HepG2 (cell line): ENCODE data around the gene WDR7. TPM values are rescaled to one million over a fixed set of nuclear protein-coding genes. Genes with fewer than 3 reads are reported as not detected.

Experiments
- ATAC-seq: fragments of 200-7000 bp; cut with Tn5 transposase; 3 replicates; pipeline ENCODE4 v1.9.1; 2020; ENCODE audit warnings: mild to moderate bottlenecking, moderate library complexity
- BruUV-seq: library from RNA; stranded (reverse); fragments of 400-500 nt; replicated peaks from 2 replicates; lab custom pipeline; 2021; lab: Mats Ljungman, UMichigan
- CTCF ChIA-PET: fragments of 300-600 bp; formaldehyde crosslinking; extraction: SDS; loops from one replicate; lab custom pipeline; 2021; ENCODE audit warnings: low total read pairs, inconsistent platforms, low intra/inter-chr PET ratio; lab: Yijun Ruan, JAX
- POLR2A ChIA-PET: fragments of 350-600 bp; sonication (Branson Sonifier 250); formaldehyde crosslinking; loops from one replicate; lab custom pipeline; 2020; ENCODE audit warnings: antibody characterized with exemption, inconsistent platforms; lab: Yijun Ruan, JAX
- DNase-seq: peaks from one replicate; pipeline ENCODE4 v3.0.0-alpha.2; 2015; ENCODE audit warnings: low spot score
- FAIRE-seq: peaks from 3 replicates; lab custom pipeline; 2011; peaks lifted over from hg19 to GRCh38; lab: Jason Lieb, UNC
- H2AFZ ChIP-seq: one replicate; pipeline ENCODE4 v1.6.1; 2011; ENCODE audit warnings: low read length, inconsistent platforms
- H3K27ac ChIP-seq: fragments of 300-600 bp; 3 replicates; pipeline ENCODE4 v1.8.0; 2011; ENCODE audit warnings: mixed run types, mild to moderate bottlenecking, mixed read lengths, low read length, inconsistent platforms; ENCODE audit not compliant: insufficient read depth; ENCODE audit errors: extremely low read length
- H3K27me3 ChIP-seq, 2 experiments: fragments of 200-600 bp in 1 of 2; 2 replicates in 1 of 2; 3 replicates in 1 of 2; pipeline versions ENCODE4 v1.6.0 to v1.8.0; 2011; ENCODE audit warnings: low read length in 2 of 2, mild to moderate bottlenecking in 2 of 2, moderate library complexity in 2 of 2, inconsistent platforms in 1 of 2; ENCODE audit not compliant: insufficient read depth in 2 of 2, control insufficient read depth in 1 of 2
- H3K36me3 ChIP-seq, 2 experiments: fragments of 200-600 bp in 1 of 2; replicated peaks in 1 of 2; 2 replicates in 1 of 2; 3 replicates in 1 of 2; pipeline versions ENCODE4 v1.5.1 to v1.8.0; 2011; ENCODE audit warnings: low read length in 2 of 2, inconsistent platforms in 1 of 2; ENCODE audit not compliant: insufficient read depth in 2 of 2, control insufficient read depth in 1 of 2
- H3K4me1 ChIP-seq: 2 replicates; pipeline ENCODE4 v1.5.1; 2012; ENCODE audit warnings: low read length, inconsistent platforms; ENCODE audit not compliant: insufficient read depth
- H3K4me2 ChIP-seq: 2 replicates; pipeline ENCODE4 v1.6.0; 2011; ENCODE audit warnings: low read depth, low read length, inconsistent platforms
- H3K4me3 ChIP-seq, 3 experiments: fragments of 200-600 bp in 1 of 3; sonication (generic), shearing (Covaris generic) in 1 of 3; replicated peaks in 1 of 3; 2 replicates each; pipeline ENCODE4 v1.5.1; 2011 to 2016; ENCODE audit warnings: low read length in 3 of 3, inconsistent platforms in 2 of 3, low read depth in 2 of 3, mild to moderate bottlenecking in 2 of 3, control low read depth in 1 of 3, mixed read lengths in 1 of 3; ENCODE audit not compliant: insufficient read depth in 1 of 3
- H3K79me2 ChIP-seq: one replicate; pipeline ENCODE4 v1.6.1; 2011; ENCODE audit warnings: low read length, inconsistent platforms; ENCODE audit not compliant: insufficient read depth
- H3K9ac ChIP-seq: 2 replicates; pipeline ENCODE4 v1.6.0; 2011; ENCODE audit warnings: mild to moderate bottlenecking, low read depth, low read length, inconsistent platforms; ENCODE audit not compliant: insufficient read depth
- H3K9me3 ChIP-seq: 2 replicates; pipeline ENCODE4 v1.5.1; 2012; ENCODE audit warnings: mild to moderate bottlenecking, low read length
- H4K20me1 ChIP-seq: 2 replicates; pipeline ENCODE4 v1.6.0; 2011; ENCODE audit warnings: inconsistent platforms, mild to moderate bottlenecking, low read length, moderate library complexity; ENCODE audit not compliant: insufficient read depth
- ATF7 ChIP-seq, 2 experiments: fragments of 450-650 bp in 1 of 2; sonication (generic) in 1 of 2; formaldehyde crosslinking in 1 of 2; IDR thresholded peaks; 2 replicates each; pipeline versions ENCODE4 v1.4.0 to v1.6.1; 2016 to 2020; ENCODE audit warnings: antibody characterized with exemption in 1 of 2, mild to moderate bottlenecking in 1 of 2, missing genetic modification reagents in 1 of 2
- CCDC6 ChIP-seq: sonication (generic); formaldehyde crosslinking; IDR thresholded peaks from 2 replicates; pipeline ENCODE4 v1.8.1; 2022; ENCODE audit warnings: mild to moderate bottlenecking, missing genetic modification reagents, moderate library complexity
- ISX ChIP-seq: sonication (generic); formaldehyde crosslinking; conservative IDR thresholded peaks from 2 replicates; pipeline ENCODE4 v1.5.0; 2020; ENCODE audit warnings: missing genetic modification reagents
- KDM1A ChIP-seq: IDR thresholded peaks from 2 replicates; pipeline ENCODE4 v1.6.1; 2016; ENCODE audit warnings: missing compliant biosample characterization
- MED13 ChIP-seq: sonication (generic); formaldehyde crosslinking; IDR thresholded peaks from 2 replicates; pipeline ENCODE4 v1.5.0; 2020; ENCODE audit warnings: missing genetic modification reagents
- RCOR2 ChIP-seq: IDR thresholded peaks from 2 replicates; pipeline ENCODE4 v1.6.1; 2016; ENCODE audit warnings: missing biosample characterization, missing genetic modification reagents
- SSRP1 ChIP-seq: IDR thresholded peaks from 2 replicates; pipeline ENCODE4 v1.6.1; 2016; ENCODE audit warnings: control low read depth
- STAT5B ChIP-seq: sonication (generic); formaldehyde crosslinking; IDR thresholded peaks from 2 replicates; pipeline ENCODE4 v1.4.0; 2020; ENCODE audit warnings: missing genetic modification reagents
- ZFY ChIP-seq: sonication (generic); formaldehyde crosslinking; IDR thresholded peaks from 2 replicates; pipeline ENCODE4 v1.4.0; 2020; ENCODE audit warnings: missing genetic modification reagents
- ZNF333 ChIP-seq: sonication (generic); formaldehyde crosslinking; IDR thresholded peaks from 2 replicates; pipeline ENCODE4 v1.4.0; 2020; ENCODE audit warnings: mild to moderate bottlenecking, missing genetic modification reagents, borderline replicate concordance
- ZNF468 ChIP-seq: sonication (generic); formaldehyde crosslinking; IDR thresholded peaks from 2 replicates; pipeline ENCODE4 v1.8.0; 2022; ENCODE audit warnings: mild to moderate bottlenecking, moderate library complexity, missing genetic modification reagents
- ZNF496 ChIP-seq: sonication (generic); formaldehyde crosslinking; IDR thresholded peaks from 2 replicates; pipeline ENCODE4 v1.8.1; 2023; ENCODE audit warnings: mild to moderate bottlenecking, moderate library complexity, missing genetic modification reagents; ENCODE audit not compliant: insufficient replicate concordance
- WGBS: methylation state at CpG from one replicate; pipeline ENCODE4 v1.1.6; 2017; ENCODE audit warnings: low lambda C conversion rate; 5-methylcytosine and 5-hydroxymethylcytosine counted together
- in situ Hi-C: cut with HindIII; loops from 2 replicates; pipeline ENCODE4 v1.10.0; 2017; ENCODE audit warnings: low pct_unique_long_range_greater_than_20kb; ENCODE audit not compliant: extremely low pct_ligation_motif_present
- intact Hi-C: fragments of 100-400 bp; cut with micrococcal nuclease; formaldehyde crosslinking; loops from one replicate; pipeline ENCODE4 v1.10.0; 2022; ENCODE audit not compliant: unreplicated experiment
- polyA plus RNA-seq, 8 experiments: library from polyadenylated mRNA; depleted of rRNA in 3 of 8; stranded (reverse) in 7 of 8; unstranded in 1 of 8; fragments of >200 nt; fragmentation: Illumina TruSeq in 4 of 8; extraction: Trizol in 4 of 8; gene quantifications; 2 replicates each; pipeline versions ENCODE4 v1.2.1 to v1.2.3, GENCODE V29; 2011 to 2016; ENCODE audit warnings: low read depth in 4 of 8, missing spikeins in 1 of 8, mixed read lengths in 1 of 8; ENCODE audit not compliant: insufficient read depth in 1 of 8
- total RNA-seq, 5 experiments: library from RNA; depleted of rRNA; stranded (reverse); fragments of >200 nt; fragmentation: Illumina TruSeq; extraction: Trizol; gene quantifications; 2 replicates each; pipeline ENCODE4 v1.2.3, GENCODE V29; 2016; ENCODE audit warnings: low read depth in 1 of 5
- TF ChIP-seq, protein P1 (sequence below): sonication (generic); formaldehyde crosslinking; IDR thresholded peaks from 2 replicates; pipeline ENCODE4 v1.4.0; 2020; ENCODE audit warnings: missing genetic modification reagents

WDR7 gene
- total and polyA plus RNA-seq, 2 of the 13 experiments (the other 11 are each of a cell fraction or from before 2014, with no cell fraction given), result 2.0 to 7.8 TPM

- ATAC-seq (no peak), FAIRE-seq (no peak)
- Histone ChIP-seq H3K4me2 (no peak overlapping the region), H3K36me3 (no peaks in the 10 kb centered on the region), H2AFZ (no peak overlapping the region), H3K9ac (no peak overlapping the region), H3K27ac (no peak overlapping the region), H4K20me1 (no peaks in the 10 kb centered on the region), H3K4me3 (no peak overlapping the region), H3K27me3 (no peaks in the 10 kb centered on the region), H3K4me1 (0 out of 2 replicates have a peak, but pooled peaks cover 4% of the 10 kb centered on the region)
- no TSS peak for BruUV-seq
- 94% methylated on average over 1 of the region's 1 CpG for WGBS
- ChIA-PET CTCF (no interaction called here), POLR2A (no interaction called here)
- intact Hi-C loops (no loop called here), in situ Hi-C loops (no loop called here)
- TF ChIP-seq ZFY (CRISPR knock-in tag), result no peak
- TF ChIP-seq CCDC6 (CRISPR knock-in tag), result no peak
- peak; percentile 59 for TF ChIP-seq ATF7 (IDR thresholded peaks at IDR 0.05)
- no peak for TF ChIP-seq ATF7 (CRISPR knock-in tag; IDR thresholded peaks at IDR 0.05)
- TF ChIP-seq, protein P1, sequence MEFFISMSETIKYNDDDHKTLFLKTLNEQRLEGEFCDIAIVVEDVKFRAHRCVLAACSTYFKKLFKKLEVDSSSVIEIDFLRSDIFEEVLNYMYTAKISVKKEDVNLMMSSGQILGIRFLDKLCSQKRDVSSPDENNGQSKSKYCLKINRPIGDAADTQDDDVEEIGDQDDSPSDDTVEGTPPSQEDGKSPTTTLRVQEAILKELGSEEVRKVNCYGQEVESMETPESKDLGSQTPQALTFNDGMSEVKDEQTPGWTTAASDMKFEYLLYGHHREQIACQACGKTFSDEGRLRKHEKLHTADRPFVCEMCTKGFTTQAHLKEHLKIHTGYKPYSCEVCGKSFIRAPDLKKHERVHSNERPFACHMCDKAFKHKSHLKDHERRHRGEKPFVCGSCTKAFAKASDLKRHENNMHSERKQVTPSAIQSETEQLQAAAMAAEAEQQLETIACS, result no peak
- TF ChIP-seq STAT5B (CRISPR knock-in tag), result no peak
- TF ChIP-seq RCOR2 (CRISPR knock-in tag), result no peak
- TF ChIP-seq, all 625 proteins: peak for 1
- Histone ChIP-seq H3K9me3 (no peaks in the 10 kb centered on the region), H3K79me2 (no peaks in the 10 kb centered on the region)
- no peak for DNase-seq
Observed at GRCh38 chr18:56891870-56892269, 240.7 kb downstream of the WDR7 start.

DNA sequence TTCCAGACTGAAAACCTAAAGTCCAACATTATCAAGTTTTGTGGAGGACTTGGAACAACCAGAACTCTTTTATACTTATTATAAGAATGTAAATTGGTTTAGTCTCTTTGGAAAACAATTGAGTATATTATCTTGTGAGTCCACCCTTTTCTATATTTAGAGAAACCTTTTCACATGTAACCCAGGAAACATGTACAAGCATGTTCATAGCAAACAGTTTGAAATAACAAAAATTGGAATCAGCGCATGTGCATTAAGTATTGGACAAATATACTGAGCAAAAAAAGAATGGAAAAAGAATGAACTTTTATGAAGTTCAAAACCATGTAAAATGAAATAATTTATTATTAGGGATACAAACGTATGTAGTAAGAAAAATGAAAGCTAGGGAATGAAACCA lies 246.0 kb downstream of the WDR7 start:
- DNase-seq, result no peak
- ATAC-seq, result no peak
- no peaks in the 10 kb centered on the region for H3K9me3 ChIP-seq
- BruUV-seq, result no TSS peak
- CTCF ChIA-PET, result no interaction called here
- H3K4me2 ChIP-seq, result no peak overlapping the region
- no peaks in the 10 kb centered on the region for H3K79me2 ChIP-seq
- POLR2A ChIA-PET, result no interaction called here
- in situ Hi-C loops, result no loop called here
- peaks cover 8% of the 10 kb centered on the region for H3K4me1 ChIP-seq
- FAIRE-seq, result no peak
- no peaks in the 10 kb centered on the region for H3K36me3 ChIP-seq
- H2AFZ ChIP-seq, result no peak overlapping the region
- H3K27ac ChIP-seq, result no peak overlapping the region
- WGBS, result 60% methylated on average over 2 of the region's 2 CpGs
- H4K20me1 ChIP-seq, result no peaks in the 10 kb centered on the region
- no peak overlapping the region for H3K9ac ChIP-seq
- no peak overlapping the region for H3K4me3 ChIP-seq
- H3K27me3 ChIP-seq, result no peaks in the 10 kb centered on the region
- intact Hi-C loops, result no loop called here
- no peak for TF ChIP-seq KDM1A (CRISPR knock-in tag)
- no peak for TF ChIP-seq ZNF496 (CRISPR knock-in tag)
- no peak for TF ChIP-seq ZNF468 (CRISPR knock-in tag)
- TF ChIP-seq SSRP1 (CRISPR knock-in tag), result no peak
- TF ChIP-seq ZNF333 (CRISPR knock-in tag), result no peak
- TF ChIP-seq MED13 (CRISPR knock-in tag), result no peak
- no peak for TF ChIP-seq ISX (CRISPR knock-in tag)
